HEK293T (cell line): Measurements from ENCODE around the gene GMPPA.

Experiments
- CTCF ChIA-PET: fragments of 350-600 bp; formaldehyde crosslinking; extraction: SDS; loops from one replicate; lab custom pipeline; 2021; ENCODE audit warnings: antibody characterized with exemption, inconsistent platforms; lab: Yijun Ruan, JAX
- POLR2A ChIA-PET: fragments of 350-600 bp; formaldehyde crosslinking; extraction: SDS; loops from one replicate; lab custom pipeline; 2020; ENCODE audit warnings: antibody characterized with exemption, inconsistent platforms; lab: Yijun Ruan, JAX
- DNase-seq: peaks from one replicate; pipeline ENCODE4 v3.0.0; 2012; ENCODE audit warnings: mixed read lengths; ENCODE audit errors: extremely low spot score
- ARNT ChIP-seq: fragments of 450-650 bp; IDR thresholded peaks from 2 replicates; pipeline ENCODE4 v1.6.1; 2017; ENCODE audit warnings: mild to moderate bottlenecking
- BHLHE40 ChIP-seq: fragments of 450-650 bp; IDR thresholded peaks from 2 replicates; pipeline ENCODE4 v1.6.1; 2016; ENCODE audit warnings: mild to moderate bottlenecking, moderate library complexity, borderline replicate concordance
- CTBP1 ChIP-seq: fragments of 450-650 bp; IDR thresholded peaks from 2 replicates; pipeline ENCODE4 v1.6.1; 2016; ENCODE audit warnings: borderline replicate concordance
- ELF4 ChIP-seq: fragments of 450-650 bp; IDR thresholded peaks from 2 replicates; pipeline ENCODE4 v1.6.1; 2017; ENCODE audit warnings: antibody characterized with exemption
- FOXA1 ChIP-seq: fragments of 450-650 bp; IDR thresholded peaks from 2 replicates; pipeline ENCODE4 v1.6.1; 2016; ENCODE audit warnings: mild to moderate bottlenecking
- FOXK2 ChIP-seq: fragments of 450-650 bp; IDR thresholded peaks from 2 replicates; pipeline ENCODE4 v1.6.1; 2016; ENCODE audit warnings: mild to moderate bottlenecking
- FOXM1 ChIP-seq: fragments of 450-650 bp; IDR thresholded peaks from 2 replicates; pipeline ENCODE4 v1.6.1; 2017; ENCODE audit warnings: mild to moderate bottlenecking, borderline replicate concordance
- HDGF ChIP-seq: fragments of 450-650 bp; IDR thresholded peaks from 2 replicates; pipeline ENCODE4 v1.6.1; 2017; ENCODE audit warnings: antibody characterized with exemption, borderline replicate concordance
- L3MBTL2 ChIP-seq: fragments of 450-650 bp; conservative IDR thresholded peaks from 2 replicates; pipeline ENCODE4 v1.6.1; 2016; ENCODE audit warnings: mild to moderate bottlenecking
- LEF1 ChIP-seq: fragments of 450-650 bp; IDR thresholded peaks from 2 replicates; pipeline ENCODE4 v1.6.1; 2017; ENCODE audit warnings: mild to moderate bottlenecking, borderline replicate concordance
- NFRKB ChIP-seq: fragments of 450-650 bp; IDR thresholded peaks from 2 replicates; pipeline ENCODE4 v1.6.1; 2016; ENCODE audit warnings: mild to moderate bottlenecking, moderate library complexity
- PKNOX1 ChIP-seq: fragments of 450-650 bp; IDR thresholded peaks from 2 replicates; pipeline ENCODE4 v1.6.1; 2016
- SP1 ChIP-seq: fragments of 450-650 bp; IDR thresholded peaks from 2 replicates; pipeline ENCODE4 v1.6.1; 2017
- SUZ12 ChIP-seq: fragments of 450-650 bp; IDR thresholded peaks from 2 replicates; pipeline ENCODE4 v1.6.1; 2016; ENCODE audit warnings: mild to moderate bottlenecking
- TARDBP ChIP-seq: fragments of 450-650 bp; IDR thresholded peaks from 2 replicates; pipeline ENCODE4 v1.6.1; 2016
- ZNF384 ChIP-seq: fragments of 450-650 bp; IDR thresholded peaks from 2 replicates; pipeline ENCODE4 v1.6.1; 2016

The GMPPA gene

DNA sequence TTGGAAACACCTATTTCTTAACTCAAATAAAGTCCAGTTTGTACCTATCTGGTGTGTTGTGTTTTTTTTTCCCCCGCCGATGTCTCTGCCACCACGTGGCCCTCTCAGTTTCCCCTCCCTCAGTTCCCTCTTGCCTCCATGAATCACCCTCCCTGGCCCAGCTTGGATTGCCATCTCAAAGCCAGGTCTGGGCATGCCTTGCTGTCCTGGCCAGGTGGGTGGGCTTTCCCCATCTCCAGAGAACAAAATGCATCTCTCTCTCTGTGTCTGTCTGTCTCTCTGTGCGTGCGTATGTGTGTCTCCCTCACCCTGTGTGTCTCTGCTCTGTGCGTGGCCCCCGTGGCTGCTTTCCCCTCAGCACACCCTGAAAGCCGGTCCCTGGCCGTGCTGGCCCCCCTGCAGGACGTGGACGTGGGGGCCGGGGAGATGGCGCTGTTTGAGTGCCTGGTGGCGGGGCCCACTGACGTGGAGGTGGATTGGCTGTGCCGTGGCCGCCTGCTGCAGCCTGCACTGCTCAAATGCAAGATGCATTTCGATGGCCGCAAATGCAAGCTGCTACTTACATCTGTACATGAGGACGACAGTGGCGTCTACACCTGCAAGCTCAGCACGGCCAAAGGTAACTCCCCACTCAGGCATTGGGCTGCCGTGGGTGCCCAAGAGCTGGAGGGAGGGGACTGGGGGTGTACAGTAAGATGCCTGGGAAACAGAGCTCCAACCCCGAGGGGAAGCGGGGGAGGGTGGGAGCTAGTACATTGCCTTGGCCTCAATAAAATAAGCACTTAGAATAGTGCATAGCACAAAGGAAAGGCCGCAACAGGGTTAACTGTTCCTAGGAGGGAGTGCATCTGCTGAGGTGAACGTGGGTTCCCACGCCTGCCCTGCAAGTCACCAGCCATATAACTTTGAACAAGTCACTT, 31.6 kb upstream of the GMPPA start:
- ChIA-PET CTCF (interaction anchor here (0.5 kb wide), 1 partner anchor 64 kb away, joined by 3 read pairs; no protein-coding TSS in a partner anchor), POLR2A (interaction anchor here (1.3 kb wide), 1 partner anchor 77 kb away, joined by 3 read pairs; the partner anchor contains the start of genes CHPF and TMEM198)
- DNase-seq = no peak
- no peak for TF ChIP-seq HDGF
- no peak for TF ChIP-seq FOXM1
- no peak for TF ChIP-seq BHLHE40
- no peak for TF ChIP-seq SUZ12
- TF ChIP-seq ELF4 = no peak
- no peak for TF ChIP-seq CTBP1
- TF ChIP-seq FOXA1 = no peak
- TF ChIP-seq TARDBP = no peak
- no peak for TF ChIP-seq ARNT
- no peak for TF ChIP-seq NFRKB
- no peak for TF ChIP-seq L3MBTL2
- TF ChIP-seq FOXK2 = no peak
- no peak for TF ChIP-seq ZNF384
- TF ChIP-seq LEF1 = no peak
- TF ChIP-seq SP1 = no peak
- TF ChIP-seq PKNOX1 = no peak

GRCh38 chr2:219467736-219468075, 31.0 kb upstream of the GMPPA start:
- CTCF ChIA-PET = no interaction called here
- DNase-seq = no peak
- POLR2A ChIA-PET = interaction anchor here (1.3 kb wide), 1 partner anchor 76 kb away, joined by 3 read pairs; the partner anchor contains the start of genes CHPF and TMEM198
- TF ChIP-seq FOXA1 = no peak
- TF ChIP-seq TARDBP = no peak
- no peak for TF ChIP-seq FOXK2
- no peak for TF ChIP-seq FOXM1

DNA sequence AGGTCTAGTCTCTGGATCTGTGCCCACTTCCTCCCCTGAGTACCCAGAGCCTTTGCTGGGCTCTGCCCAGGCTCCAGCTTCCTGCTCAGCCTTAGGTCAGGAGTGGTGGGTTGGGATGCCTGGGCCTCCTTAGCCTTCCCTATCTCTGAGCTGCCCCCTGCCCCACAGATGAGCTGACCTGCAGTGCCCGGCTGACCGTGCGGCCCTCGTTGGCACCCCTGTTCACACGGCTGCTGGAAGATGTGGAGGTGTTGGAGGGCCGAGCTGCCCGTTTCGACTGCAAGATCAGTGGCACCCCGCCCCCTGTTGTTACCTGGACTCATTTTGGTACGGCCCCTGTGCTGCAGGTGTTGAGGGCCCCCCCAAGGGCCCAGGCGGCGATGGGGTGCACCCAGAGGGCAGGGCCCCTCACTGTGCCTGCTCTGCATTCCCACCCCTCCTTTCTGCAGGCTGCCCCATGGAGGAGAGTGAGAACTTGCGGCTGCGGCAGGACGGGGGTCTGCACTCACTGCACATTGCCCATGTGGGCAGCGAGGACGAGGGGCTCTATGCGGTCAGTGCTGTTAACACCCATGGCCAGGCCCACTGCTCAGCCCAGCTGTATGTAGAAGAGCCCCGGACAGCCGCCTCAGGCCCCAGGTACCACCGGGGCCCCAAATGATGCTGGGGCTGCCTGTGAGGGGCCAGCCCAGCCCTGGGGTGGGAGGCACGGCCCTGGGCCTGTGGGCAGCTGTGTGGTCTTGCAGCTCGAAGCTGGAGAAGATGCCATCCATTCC, 30.1 kb upstream of the GMPPA start:
- ChIA-PET CTCF (no interaction called here), POLR2A (no interaction called here)
- TF ChIP-seq FOXA1 = no peak
- no peak for TF ChIP-seq ZNF384
- TF ChIP-seq BHLHE40 = no peak
- no peak for TF ChIP-seq SP1
- no peak for TF ChIP-seq CTBP1
- no peak for TF ChIP-seq FOXM1
- no peak for TF ChIP-seq TARDBP
- TF ChIP-seq ELF4 = no peak
- TF ChIP-seq FOXK2 = no peak
- TF ChIP-seq L3MBTL2 = no peak
- DNase-seq = no peak

- DNase-seq = no peak
- CTCF ChIA-PET = no interaction called here
- TF ChIP-seq SP1 = no peak
- POLR2A ChIA-PET = no interaction called here
Measured at GRCh38 chr2:219469186-219469724, 29.4 kb upstream of the GMPPA start.

DNA sequence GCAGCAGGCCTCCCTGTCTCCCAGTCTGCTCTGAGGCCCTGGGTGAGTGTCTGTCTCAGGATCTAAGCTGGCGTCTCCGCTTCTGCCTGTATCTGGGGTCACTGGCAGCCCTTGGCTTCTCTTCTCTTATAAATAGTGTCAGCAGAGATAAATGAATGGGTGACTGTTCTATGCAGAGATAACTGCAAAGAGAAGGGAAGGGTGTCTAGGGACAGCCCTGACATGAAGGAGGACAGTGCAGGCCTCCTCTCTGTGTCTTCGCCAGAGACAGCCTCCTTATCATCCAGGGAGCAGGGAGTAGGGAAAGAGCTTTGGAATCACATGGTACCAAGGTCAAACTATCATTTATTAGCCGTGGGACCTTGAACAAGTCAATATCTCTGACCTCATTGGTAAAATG, 28.3 kb upstream of the GMPPA start:
- ChIA-PET CTCF (interaction anchor here (1.1 kb wide), 1 partner anchor 59 kb away, joined by 3 read pairs; no protein-coding TSS in a partner anchor), POLR2A (no interaction called here)
- DNase-seq = no peak
- no peak for TF ChIP-seq TARDBP
- no peak for TF ChIP-seq CTBP1
- TF ChIP-seq SUZ12 = no peak
- TF ChIP-seq ELF4 = no peak
- no peak for TF ChIP-seq FOXK2
- TF ChIP-seq PKNOX1 = no peak
- no peak for TF ChIP-seq FOXA1
- no peak for TF ChIP-seq ZNF384
- TF ChIP-seq LEF1 = no peak
- no peak for TF ChIP-seq BHLHE40
- TF ChIP-seq FOXM1 = no peak
- TF ChIP-seq ARNT = no peak
- TF ChIP-seq NFRKB = no peak
- no peak for TF ChIP-seq SP1
- TF ChIP-seq HDGF = no peak
- no peak for TF ChIP-seq L3MBTL2

DNA sequence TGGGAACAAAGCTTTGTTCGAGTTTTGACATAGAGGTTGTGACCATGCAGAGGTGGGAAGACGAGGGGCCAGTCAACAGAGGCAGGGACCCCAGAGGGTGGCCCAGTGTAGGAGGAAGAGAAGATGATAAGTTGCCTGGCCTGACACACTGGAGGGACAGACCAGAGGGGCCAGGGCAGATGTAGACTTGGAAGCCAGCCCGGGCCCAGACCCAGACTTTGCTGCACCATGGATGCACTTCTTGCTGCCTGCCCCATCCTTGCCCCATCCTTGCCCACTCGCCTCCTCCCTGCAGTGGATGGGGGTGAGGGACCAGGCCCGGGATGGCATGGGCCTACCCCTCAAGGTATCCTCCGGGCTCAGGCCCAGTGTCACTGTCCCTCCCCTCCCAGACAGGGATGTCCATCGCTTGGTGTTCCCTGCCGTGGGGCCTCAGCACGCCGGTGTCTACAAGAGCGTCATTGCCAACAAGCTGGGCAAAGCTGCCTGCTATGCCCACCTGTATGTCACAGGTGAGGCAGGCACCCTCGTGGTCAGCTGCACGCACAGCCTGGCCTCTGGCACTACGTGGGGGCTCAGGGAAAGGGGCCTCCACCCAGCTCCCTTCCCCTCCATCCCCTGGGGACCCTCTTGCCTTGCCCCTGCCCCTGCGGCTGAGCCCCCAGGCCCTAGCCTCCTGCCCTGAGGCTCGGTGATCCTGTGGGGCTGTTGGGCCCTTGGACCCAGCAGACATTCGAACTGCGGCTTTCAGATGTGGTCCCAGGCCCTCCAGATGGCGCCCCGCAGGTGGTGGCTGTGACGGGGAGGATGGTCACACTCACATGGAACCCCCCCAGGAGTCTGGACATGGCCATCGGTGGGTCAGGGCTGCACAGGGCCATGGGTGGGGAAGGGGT, 27.0 kb upstream of the GMPPA start:
- DNase-seq = no peak
- TF ChIP-seq FOXA1 (no peak), L3MBTL2 (no peak), FOXK2 (no peak), ARNT (no peak), CTBP1 (no peak), TARDBP (no peak), LEF1 (no peak)
- ChIA-PET POLR2A (no interaction called here), CTCF (no interaction called here)
